ENCODE data around the gene ARPC4.
"Not testable (repeated sequence)": the region's sequence is repeated elsewhere in the genome, so short reads cannot be mapped to it uniquely, and the experiment has no call there.

The ARPC4 gene

DNA sequence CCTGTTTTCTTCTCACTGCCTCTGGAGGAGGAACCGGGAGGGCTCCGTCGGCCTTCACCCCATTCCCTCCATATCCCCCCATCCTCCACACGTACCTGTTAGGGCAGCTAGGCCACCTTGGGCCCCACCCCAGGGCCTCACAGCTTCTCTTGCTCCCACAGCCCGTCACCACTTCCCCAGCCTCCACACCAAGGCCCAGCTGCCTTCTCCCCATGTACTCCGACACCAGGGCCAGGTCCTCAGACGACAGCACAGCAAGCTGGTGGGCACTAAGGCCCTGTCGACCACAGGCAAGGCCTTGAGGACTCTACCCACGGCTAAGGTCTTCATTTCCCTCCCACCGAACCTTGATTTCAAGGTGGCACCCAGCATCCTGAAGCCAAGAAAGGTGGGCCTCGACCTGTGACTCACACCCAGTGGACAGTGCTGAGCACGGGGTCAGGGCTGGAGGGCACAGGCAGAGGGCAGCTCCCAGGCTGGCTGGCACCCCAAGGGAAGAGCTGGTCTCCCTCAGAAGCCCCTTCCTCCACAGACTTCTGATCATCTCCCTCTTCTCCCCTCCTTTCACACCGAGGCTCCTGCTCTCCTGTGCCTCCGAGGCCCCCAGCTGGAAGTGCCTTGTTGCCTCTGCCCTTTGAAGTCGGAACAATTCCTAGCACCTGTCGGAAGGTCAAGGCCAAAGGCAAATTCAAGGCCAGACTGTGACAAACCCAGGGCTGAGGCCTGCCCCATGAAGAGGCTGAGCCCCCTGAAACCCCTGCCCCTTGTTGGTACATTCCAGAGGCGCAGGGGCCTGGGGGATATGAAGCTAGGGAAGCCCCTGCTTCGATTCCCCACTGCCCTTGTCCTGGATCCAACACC is 41.9 kb downstream of the ARPC4 start:
- no peak for DNase-seq
- no peak for TF ChIP-seq GATA1 (IDR thresholded peaks at IDR 0.05; ENCODE audit: low read depth, low read length)
- no peak for TF ChIP-seq POLR2A (IDR thresholded peaks at IDR 0.05; ENCODE audit: low read length)

DNA sequence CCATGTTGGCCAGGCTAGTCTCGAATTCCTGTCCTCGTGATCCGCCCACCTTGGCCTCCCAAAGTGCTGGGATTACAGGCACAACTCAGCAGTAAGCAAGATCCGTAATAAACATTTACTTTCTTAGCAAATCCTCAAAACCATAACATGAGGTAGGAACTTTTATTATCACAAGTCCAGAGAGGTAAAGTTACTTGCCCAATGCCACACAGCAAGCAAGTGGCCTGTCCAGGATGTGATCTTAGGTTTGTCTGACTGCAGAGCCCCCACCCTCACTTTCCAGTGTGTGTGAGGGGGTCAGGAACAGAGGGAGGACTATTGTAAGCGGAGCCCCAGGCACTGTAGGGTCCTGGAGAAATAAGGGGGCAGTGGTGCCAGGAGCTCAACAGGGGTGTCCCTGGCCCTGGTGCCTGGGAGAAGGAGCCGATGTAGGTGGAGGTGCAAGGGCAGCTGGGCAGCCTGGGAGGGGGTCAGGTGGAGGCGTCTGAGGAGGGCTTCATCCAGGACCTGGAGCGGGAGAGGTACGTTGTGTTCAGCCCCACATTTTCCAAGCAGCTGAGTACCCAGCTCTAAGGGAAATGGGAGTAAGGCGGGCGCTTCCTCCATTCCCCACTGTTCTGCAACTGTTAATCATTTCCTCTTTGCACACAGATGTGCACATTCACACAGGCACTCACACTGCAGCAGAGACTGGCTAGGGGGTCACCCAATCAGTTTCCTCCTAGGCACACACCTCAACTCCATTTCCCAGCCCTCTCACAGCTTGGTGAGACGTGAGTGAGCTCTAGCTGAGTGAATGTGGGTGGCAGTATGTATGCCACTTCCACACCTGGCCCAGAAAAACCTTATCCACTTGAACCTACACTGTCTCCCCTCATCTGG is 45.1 kb downstream of the ARPC4 start:
- TF ChIP-seq GATA1 (IDR thresholded peaks at IDR 0.05; ENCODE audit: low read depth, low read length): no peak
- TF ChIP-seq POLR2A (IDR thresholded peaks at IDR 0.05; ENCODE audit: low read length): no peak
- no peak for DNase-seq

DNA sequence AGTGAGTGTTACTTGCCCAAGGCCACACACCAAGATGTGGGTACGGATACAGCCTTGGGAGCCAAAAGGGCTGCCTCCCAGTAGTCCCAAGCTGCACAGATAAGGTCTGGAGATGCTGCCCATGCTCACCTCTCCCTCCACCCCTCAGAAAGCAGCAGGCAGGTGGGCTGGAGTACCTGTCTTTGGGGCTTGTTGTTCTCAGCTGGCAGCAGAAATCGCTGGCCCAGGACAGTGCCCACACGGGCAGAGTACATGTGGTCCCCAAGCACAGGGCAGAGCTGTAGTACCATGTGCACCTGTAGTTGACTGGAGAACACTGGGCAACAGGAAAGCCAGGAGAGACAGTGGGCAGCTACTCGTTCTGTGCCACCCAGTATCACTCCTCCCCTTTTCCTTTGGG is 46.0 kb downstream of the ARPC4 start:
- DNase-seq: no peak
- TF ChIP-seq POLR2A (IDR thresholded peaks at IDR 0.05; ENCODE audit: low read length): no peak

DNA sequence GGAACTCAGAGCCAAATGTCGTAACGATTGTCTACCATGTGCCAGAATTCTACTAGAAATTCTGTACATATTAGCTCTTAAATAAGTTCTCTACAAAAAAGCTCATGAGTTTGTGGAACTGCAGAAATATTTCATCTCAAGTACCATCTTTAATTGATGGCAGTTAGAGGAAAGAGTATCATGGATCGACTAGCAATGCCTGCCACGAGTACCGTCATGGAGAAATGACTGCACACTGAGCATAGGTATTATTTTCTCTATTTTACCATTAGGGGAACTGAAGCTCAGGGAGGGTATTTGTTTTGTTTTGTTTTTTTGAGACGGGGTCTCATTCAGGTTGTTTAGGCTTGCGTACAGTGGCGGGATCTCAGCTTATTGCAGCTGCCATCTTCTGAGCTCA is 48.1 kb downstream of the ARPC4 start:
- TF ChIP-seq POLR2A (IDR thresholded peaks at IDR 0.05; ENCODE audit: low read length): no peak
- no peak for TF ChIP-seq GATA1 (IDR thresholded peaks at IDR 0.05; ENCODE audit: low read depth, low read length)
- no peak for DNase-seq

DNA sequence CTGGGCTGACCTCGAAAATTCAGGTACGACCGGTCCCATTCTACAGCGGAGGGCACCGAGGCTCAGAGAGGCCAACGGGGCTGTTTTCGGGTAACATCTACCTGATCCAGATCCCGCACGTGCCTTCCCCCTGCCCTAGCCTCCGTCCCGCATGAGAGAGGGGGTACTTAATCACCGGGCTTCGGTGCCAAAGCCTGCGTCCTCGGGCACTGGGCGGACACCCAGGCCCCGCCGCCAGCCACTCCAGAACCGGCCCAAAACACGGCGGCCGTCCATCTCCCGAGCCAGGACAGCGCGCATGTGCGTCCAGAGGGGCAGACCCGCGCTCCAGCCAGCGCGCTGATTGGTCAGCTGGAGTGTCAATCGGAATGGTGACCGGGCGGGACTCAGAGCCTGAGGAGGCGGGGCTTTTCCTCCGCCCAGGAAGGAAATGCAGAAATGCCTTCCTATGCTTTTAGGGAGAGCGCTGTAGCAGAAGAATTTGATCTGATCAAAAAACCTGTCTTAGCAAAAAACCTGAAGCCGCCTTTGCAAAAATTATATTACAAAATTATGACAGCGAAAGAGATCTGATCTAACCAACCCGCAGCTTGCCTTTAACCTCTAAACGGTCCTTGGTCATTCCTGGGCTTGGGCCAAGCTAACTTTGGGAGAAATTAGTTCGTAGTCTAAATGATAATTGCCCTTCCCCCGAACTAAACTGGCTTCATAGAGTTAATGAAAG is 51.0 kb downstream of the ARPC4 start, which contains the start of gene RPUSD3:
Gene RPUSD3, minus strand, starts transcription at position 294 of the 724 bp plus-strand sequence. Its CDS starts 18 bp downstream, at position 276.
- DNase-seq: peak; percentile 96 to 98
- TF ChIP-seq POLR2A (IDR thresholded peaks at IDR 0.05; ENCODE audit: low read length) (peak; percentile 83), GATA1 (IDR thresholded peaks at IDR 0.05; ENCODE audit: low read depth, low read length) (no peak)

DNA sequence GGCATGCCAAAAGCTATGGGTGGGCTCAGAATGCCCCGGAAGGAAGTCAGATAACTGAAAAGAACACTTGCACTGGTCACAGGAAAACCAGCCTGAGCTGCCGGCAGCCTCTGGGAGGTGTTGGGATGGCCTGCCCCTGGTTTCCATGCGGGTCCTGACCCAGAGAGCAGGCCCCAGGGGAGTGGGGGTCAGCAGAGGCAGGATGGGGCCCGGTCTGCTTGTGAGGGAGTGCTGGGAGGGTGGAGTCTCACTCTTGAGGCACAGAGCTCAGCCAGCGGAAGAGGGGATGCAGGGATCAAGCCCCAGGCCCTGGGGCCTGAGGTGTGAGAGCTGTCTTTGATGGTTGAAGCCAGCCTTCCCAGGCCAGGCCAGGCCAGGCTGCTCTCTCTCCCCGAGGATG is 53.3 kb downstream of the ARPC4 start:
- TF ChIP-seq GATA1 (IDR thresholded peaks at IDR 0.05; ENCODE audit: low read depth, low read length) (no peak), POLR2A (IDR thresholded peaks at IDR 0.05; ENCODE audit: low read length) (no peak)
- no peak for DNase-seq

DNA sequence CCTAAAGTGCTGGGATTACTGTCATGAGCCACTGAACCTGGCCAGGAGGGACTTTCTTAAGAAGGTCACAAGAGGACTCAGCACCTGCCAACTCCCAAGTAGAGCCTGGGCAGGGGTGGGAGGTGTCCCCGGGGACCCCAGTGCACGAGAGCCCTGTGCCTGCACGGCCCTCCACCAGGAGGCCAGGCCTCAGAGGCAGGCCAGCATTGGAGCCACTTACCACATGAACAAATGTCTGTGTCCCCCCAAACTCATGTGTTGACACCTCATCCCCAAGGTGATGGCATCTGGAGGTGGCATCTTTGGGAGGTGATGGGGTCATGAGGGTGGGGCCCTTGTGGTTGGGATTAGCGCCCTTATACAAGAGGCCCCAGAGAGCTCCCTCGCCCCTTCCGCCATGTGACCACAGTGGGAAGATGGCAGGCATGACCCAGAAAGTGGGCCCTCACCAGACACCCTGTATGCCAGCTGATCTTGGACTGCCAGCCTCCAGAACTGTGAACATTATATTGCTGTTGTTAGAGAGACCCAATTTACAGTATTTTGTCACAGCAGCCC is 54.1 kb downstream of the ARPC4 start:
- TF ChIP-seq GATA1 (IDR thresholded peaks at IDR 0.05; ENCODE audit: low read depth, low read length) (no peak), POLR2A (IDR thresholded peaks at IDR 0.05; ENCODE audit: low read length) (no peak)
- no peak for DNase-seq

DNA sequence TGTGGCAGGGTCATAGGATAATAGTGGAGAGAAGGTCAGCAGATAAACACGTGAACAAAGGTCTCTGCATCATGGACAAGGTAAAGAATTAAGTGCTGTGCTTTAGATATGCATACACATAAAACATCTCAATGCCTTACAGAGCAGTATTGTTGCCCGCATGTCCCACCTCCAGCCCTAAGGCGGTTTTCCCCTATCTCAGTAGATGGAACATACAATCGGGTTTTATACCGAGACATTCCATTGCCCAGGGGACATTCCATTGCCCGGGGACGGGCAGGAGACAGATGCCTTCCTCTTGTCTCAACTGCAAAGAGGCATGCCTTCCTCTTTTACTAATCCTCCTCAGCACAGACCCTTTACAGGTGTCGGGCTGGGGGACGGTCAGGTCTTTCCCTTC is 55.0 kb downstream of the ARPC4 start:
- DNase-seq: not testable (repeated sequence)

DNA sequence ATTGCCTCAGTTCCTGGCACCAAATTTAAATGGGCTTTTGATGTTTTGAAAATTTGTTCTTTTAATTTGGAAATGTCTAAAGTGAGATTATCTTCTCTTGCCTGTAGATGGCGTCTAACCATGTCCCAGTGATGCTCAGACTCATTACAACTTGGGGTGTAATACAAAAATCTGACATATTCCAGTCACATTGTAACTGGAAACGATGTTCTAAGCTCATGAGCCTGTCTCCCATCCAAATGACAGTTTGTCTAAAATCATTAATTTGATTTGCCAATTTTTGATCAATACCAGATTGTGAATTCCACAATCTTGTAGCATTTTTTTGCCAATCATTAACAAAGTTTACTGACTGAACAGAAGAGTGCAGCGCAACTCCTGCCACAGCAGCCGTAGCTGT is 56.0 kb downstream of the ARPC4 start:
- peak; percentile 36 to 49 for DNase-seq

DNA sequence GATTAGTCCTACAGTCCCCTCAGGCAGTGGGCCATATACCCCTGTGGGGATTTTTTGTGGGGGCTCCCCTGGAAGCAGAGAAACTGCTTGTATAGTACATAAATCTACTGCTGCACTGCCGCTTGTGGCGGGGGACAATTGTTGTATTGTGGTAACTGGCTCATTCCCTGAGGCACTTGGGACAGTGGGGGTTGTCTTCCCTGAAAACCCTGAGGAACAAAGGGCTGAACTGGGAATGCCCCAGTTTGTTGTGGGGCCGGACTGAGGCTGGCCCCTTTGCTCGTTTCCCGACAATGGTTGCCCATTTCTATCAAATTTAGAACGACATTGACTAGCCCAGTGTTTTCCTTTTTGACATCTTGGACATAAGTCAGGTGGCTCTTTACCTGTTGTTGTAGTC is 58.5 kb downstream of the ARPC4 start:
- DNase-seq: not testable (repeated sequence)

DNA sequence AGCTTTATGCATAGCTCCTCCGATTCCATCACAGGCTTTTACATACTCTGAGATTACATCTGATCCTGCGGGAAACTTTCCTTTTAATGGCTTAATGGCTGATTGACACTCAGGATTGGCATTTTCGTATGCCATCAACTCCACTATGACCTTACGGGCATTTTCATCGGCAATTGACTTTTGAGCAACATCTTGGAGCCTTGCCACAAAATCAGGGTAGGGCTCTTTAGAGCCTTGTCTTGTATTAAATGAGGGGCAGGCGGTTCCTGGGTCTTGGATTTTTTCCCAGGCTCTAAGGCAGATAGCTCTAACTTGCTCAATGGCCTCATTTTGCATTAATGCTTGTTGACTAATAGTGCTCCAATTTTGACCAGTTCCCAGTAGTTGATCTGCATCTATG is 59.0 kb downstream of the ARPC4 start:
- DNase-seq: not testable (repeated sequence)

DNA sequence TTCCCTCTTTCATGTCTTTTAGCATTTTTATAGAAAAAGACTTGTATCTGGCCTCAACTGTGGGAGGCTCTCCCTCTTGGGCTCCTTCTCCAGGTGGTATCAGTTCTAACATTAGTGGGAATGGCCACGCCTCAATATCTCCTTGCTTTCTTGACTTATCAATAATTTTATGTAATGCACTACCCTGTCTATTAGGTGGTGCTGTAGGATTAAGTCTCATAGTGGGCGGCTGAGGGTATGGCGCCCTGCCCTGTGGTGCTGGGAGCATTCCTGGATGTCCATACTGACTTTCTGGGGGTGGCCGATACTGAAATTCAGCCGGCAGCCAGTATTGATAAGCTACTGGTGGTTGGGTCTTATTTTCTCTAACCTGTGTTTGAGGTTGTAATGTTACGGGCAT is 59.6 kb downstream of the ARPC4 start:
- no peak for DNase-seq
- TF ChIP-seq GATA1 (IDR thresholded peaks at IDR 0.05; ENCODE audit: low read depth, low read length) (no peak), POLR2A (IDR thresholded peaks at IDR 0.05; ENCODE audit: low read length) (no peak)

DNA sequence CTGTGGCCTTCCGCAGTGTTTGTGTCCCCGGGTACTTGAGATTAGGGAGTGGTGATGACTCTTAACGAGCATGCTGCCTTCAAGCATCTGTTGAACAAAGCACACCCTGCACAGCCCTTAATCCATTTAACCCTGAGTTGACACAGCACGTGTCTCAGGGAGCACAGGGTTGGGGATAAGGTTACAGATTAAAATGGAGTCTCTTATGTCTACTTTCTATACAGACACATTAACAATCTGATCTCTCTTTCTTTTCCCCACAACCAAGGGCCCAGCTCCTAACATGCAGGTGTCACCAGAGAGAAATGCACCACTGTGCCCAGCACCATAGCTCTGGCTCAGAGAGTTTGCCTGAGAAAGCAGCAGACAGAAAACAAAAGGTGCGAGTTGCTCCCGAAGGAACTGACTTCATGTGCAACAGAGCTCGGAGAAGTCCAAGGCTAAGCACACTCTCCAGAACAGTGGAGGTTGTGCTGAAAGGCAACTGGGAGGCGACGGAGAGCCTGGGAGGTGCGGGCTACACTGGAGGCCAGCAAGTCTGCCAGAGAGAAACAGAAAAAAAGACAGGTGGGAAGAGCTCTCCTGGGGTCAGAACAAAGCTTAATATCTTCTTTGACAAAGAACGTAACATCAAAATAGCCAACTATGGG is 61.5 kb downstream of the ARPC4 start:
- DNase-seq: not testable (repeated sequence)

DNA sequence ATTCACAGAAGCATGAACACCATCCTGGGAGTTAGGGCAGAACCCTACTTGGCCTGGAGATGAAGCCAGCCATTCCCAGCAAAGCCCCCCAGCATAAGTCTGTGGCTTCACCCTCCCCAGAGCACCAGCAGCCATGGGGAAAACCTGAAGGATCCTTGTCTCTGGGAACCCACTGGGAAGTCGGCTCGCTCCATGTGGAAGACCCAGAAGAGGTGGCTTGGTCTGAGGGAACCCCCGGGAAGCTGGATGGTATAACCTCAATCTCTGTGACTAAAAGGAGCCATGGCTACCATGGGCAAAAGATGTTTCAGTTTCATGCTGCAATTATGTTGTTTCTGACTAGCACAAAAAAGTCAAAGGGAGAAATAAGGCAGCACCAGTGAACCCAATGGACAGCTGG is 62.7 kb downstream of the ARPC4 start:
- no peak for TF ChIP-seq GATA1 (IDR thresholded peaks at IDR 0.05; ENCODE audit: low read depth, low read length)
- TF ChIP-seq POLR2A (IDR thresholded peaks at IDR 0.05; ENCODE audit: low read length): no peak
- DNase-seq: no peak

Data from erythroblast (primary cell).